HG02970 (cell line): ENCODE results near the gene AGRN.
"Not testable (repeated sequence)": the region's sequence is repeated elsewhere in the genome, so short reads cannot be mapped to it uniquely, and the experiment has no call there.

Experiments
- ATAC-seq: cut with Tn5 transposase; IDR thresholded peaks from one replicate; pipeline ENCODE4 v1.9.1; 2021; ENCODE audit warnings: mild to moderate bottlenecking, moderate library complexity, moderate number of reproducible peaks; ENCODE audit not compliant: unreplicated experiment, low FRiP score

Gene AGRN

DNA sequence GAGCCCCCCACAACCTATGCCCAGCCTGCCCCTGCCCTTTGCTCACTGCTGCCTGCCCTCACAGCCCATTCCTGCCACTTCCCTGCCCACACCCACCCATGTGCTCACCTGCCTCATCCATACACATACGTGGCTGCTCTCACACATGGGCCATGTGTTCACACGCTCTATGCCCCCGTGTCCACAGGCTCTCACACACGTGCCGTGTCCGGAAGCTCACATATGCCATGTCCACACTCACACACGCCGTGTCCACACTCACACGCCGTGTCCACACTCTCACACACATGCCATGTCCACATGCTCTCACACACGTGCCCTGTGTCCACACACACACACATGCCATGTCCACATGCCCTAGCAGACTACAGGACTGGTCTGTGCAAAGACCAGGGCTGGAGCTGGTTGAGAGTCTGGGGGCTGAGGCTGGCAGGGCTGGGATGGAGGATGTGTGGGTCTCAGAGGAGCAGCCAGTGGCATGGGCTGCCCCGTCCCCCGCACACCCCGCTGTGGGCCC is 54.8 kb downstream of the AGRN start:
- no peak for ATAC-seq

DNA sequence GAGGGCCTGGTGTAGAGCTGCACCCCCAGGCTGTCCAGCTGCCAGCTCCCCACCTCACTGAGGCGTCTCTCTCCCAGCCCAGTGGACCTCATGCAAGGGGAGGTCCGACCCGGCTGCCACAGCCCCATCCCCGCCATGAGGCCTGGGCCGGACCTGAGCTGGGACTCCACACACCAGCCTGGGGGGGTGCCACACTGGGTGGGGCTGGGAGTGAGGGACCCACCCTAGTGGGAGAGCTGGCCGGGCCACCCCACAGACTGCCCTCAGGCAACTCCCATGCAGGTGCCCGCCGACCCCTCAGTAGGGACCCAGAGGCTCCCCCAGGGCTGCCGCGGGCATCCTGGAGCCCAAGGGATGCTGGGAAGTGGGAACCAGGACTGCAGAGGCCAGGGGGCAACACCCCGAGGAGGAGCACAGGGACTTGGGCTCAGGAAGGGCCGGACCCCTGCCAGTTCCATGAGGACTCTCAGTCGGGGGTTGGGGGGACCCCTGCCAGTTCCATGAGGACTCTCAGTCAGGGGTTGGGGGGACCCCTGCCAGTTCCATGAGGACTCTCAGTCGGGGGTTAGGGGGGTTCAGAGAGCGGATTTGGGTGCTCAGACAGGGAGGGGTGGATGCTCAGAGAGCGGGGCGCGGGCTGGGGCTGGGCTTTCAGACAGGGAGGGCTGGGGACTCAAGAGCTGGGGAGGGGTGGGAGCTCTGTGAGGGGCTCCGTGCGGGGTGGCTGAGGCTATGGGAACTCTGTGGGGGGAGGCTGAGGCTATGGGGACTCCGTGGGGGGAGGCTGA is 55.4 kb downstream of the AGRN start:
- ATAC-seq: no peak

DNA sequence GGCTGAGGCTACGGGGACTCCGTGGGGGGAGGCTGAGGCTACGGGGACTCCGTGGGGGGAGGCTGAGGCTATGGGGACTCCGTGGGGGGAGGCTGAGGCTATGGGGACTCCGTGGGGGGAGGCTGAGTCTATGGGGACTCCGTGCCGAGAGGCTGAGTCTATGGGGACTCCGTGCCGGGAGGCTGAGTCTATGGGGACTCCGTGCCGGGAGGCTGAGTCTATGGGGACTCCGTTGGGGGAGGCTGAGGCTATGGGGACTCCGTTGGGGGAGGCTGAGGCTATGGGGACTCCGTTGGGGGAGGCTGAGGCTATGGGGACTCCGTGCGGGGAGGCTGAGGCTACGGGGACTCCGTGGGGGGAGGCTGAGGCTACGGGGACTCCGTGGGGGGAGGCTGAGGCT is 57.5 kb downstream of the AGRN start:
- not testable (repeated sequence) for ATAC-seq

DNA sequence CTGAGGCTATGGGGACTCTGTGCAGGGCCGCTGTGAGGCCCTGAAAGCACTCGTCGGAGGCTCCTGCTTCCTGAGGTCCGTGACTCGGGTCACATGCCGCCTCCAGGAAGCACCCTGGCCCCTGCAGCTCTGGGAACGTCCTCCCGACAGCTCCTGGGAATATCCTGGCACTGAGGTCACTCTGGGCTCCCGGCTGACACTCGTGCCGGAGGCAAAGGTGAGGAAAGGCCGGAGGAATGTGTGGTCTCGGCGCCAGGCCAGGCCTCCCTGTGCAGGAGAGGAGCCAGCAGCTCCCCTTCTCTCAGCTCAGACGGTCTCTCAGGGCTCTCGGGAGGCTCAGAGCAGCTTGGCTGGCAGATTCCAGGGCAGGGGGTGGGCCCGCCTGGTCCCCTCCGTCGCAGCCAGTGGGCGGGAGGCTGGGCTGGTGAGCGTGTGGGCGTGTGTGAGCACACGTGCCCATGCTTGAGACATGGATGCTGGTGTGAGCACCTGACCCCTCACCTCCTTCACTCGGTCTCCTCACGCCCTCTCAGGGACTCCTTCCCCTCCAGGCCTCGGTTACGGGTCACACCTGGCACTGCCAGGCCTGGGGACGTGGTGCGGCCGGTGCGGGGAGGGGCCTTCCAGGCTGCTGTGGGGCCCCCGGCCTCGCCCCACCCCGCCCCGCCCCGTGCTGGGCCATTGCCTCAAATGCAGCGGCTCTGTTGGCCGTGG is 59.6 kb downstream of the AGRN start:
- ATAC-seq: no peak

DNA sequence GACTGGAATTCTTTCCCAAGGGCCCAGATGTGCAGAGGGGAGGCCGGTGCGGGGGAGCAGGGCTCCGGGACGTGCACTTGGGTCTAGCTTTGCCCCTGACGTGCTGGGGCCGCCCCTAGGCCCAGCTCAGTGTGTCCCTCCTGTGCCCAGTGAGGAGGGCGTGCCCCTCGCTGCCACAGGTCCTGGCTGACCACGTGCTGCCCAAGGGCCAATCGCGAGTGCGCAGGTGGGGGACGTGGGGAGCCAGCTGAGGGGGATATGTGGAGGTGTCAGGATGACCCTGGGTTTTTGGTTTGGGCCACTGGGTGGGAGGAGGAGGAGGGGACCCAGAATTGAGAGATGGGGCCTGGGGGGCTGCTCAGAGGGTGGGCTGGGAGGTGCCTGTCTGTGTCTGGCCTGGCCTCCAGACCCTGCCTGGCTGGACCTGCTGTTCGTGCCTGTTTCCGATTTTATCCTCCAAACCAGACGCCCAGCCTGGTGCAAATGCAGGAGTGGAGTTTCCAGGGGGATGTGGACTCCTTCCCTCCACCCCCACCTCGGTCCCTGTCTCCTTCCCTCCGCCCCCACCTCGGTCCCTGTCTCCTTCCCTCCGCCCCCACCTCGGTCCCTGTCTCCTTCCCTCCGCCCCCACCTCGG is 60.3 kb downstream of the AGRN start:
- ATAC-seq: no peak

DNA sequence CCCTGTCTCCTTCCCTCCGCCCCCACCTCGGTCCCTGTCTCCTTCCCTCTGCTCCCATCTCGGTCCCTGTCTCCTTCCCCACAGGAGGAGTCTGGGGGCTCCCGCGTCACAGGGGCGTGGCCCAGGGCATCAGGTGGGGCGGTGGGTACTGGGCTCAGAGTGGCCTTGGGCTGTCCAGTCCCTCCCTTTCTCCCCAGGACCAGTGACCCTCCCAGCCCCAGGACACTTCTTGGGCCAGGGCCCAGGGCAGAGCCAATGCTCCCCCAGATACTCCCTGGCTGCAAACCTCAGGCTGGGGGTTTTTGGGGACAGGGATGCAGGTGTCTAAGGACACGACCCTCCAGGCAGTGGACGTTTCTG is 61.0 kb downstream of the AGRN start:
- ATAC-seq: no peak

DNA sequence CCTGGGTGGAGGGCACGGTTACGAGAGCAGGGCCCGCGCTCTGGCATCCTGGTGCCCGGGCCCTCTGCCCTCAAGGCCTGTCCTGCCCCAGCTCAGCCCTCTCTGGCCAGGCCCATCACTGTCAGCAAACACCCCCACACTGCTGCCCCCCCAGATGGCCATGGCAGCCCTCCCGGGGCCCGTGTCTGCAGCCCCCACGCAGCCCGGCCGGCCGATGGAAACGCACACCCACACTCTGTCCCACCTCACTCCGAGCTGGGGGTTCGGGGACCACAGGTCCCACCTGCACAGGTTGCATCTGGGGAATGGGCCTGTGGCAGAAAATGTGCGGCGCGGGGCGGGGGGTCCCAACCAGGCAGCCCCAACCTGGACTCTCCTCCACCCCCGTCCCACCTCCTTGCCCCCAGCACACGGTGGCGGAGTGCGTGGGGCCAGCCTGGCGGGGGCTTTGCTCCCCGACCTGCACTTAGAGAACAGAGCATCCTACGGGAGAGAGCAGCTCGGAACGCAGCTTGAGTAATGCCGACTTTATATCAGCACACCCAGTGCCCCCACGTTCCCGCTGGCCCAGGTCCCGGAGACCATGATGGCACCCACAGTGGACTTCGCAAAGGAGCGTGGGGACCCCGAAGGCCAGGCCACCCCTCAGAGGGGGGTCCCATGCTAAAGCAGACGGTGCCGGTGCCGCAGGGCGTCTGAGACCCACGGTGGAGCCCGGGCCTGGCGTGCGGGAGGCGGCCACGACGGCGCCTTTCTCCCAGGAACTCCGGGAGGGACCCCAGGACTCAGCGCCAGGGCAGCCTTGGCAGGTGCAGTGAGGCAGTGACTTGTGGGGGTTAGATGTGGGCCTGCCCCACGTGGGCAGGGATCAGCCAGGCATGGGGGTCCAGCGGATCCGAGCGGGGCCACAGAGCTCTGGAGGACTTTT is 61.7 kb downstream of the AGRN start:
- ATAC-seq: no peak

DNA sequence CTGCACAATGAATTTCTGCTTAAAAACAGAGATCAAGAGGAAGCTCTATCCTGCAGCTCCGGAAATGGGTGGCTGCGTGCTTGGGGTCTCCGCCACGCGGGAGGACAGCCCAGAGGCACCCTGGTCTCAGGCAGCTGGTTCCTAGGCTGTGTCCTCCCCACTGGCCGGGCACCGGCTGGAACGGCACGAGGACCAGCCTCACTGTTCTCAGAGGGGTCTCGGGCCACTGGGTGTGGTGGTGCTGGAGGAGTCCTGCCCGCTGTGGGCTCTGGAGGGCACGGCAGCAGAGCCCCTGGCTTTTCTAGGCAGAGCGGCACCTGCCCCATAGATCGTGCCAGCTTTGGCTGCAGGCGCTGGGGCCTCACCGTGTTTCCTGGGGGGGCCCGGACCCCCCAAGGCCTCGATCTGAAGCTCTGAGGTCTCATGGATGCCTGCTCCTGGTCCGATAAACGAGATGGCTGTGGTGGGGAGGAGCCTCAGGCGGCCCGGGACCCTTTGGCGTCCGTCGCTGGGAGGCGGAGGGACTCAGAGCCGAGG is 62.4 kb downstream of the AGRN start:
- ATAC-seq: no peak

DNA sequence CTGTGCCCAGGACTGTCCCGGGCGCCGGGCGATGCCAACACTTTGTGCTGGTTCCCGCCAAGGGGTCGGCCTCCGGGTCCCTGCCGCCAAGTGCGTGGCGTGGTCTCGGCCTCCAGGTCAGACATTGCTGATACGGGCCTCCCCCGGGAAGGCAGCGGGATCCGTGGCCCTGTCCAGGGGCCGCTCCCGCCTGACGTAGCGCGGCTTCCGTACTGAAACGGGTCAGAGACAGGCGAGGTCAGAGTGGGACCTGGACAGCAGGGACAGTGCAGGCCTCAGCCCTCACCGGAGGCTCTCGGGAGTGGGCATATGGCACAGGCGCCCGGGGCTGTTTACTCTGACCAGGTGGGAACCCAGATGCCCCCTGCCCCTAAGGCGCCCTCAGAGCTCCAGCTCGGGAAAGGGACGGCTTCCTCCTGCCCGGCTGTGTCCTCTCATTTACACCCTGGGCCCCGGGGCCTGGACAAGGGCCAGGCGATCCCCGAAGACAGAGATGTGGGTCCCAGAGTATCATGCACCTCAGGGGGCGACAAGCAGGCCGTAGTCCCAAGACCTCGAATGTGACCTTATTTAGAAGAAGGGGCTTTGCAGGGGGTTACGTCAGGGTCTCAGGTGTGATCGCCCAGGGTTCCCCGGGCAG is 63.0 kb downstream of the AGRN start:
- no peak for ATAC-seq

DNA sequence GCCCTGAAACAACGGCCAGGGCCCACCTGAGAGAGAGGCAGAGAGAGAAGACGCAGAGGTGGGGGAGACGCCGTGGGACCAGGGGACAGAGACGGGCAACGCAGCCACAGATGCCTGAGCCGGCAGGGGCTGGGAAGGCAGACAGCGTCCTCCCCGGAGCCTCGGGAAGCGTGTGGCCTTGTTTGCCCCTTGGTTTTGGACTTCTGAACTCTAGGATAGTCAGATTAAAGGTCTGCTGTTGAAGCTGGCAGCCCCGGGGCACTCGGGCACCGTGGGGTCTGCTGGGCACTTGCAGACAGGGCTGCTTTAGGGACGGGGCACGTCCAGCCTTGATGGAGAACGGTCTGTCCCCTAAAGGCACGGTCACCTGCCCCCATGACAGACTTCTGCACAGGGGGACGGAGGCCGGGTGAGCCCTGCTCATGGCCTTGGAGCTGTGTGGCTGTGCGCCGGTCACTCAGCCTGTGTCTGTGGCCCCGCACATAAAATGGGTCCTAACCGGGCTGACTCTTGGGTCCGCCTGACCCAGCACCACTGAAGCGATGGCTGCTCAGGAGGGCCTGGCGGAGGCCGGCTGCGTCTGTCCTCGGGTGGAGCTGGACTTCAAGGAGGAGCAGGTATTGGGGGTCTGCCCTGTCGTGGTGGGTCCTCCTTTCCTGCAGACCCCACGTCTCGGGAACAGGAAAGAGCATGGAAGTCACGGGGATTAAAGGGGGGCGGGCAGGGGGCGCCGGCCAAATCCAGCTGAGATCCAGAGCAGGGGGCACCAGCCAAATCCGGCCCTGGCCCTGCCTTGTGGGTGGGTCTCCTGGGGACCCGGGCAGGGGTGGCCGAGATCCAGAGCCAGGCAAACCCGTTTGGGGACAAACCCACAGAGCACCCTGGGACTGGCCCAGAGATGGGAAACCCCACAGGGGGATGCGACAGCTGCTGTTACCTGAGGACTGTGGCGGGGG is 63.8 kb downstream of the AGRN start:
- ATAC-seq: no peak

DNA sequence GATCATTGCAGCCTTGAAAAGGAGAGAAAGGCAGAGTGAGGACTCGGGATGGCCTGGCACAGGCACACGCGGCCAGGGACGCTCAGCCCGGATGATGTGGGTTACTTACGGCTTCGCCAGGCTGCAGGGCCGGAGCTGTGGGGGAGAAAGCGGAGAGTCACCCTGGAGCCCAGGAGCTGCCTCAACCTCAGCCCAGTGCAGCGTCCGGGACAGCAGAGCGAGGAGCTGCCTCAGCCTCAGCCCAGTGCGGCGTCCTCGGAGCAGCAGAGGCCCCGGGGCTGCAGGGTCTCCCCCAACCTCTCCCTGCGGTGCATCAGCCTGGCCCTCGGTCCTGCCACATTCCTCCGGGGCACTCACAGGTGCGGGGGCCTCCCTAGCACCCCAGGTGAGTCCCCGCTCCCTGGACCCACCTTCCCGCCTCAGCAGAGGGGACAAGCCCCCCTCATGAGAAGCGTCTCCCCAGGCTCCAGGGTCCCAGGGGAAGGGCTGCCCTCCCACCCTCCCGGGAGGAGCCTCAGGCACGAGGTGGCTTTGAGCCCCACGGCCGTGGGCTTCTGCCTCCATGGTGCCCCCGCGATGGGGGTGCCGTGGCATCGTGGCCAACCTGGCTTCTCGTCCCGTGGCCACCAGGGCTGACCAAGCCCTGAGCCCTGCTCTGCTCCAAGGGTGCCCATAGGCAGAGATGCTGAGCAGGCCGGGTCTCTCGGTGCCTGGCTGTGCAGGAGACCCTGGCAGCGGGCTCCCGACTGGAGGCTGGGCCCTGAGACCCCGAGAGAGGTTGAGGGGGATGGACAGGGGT is 64.7 kb downstream of the AGRN start:
- no peak for ATAC-seq

DNA sequence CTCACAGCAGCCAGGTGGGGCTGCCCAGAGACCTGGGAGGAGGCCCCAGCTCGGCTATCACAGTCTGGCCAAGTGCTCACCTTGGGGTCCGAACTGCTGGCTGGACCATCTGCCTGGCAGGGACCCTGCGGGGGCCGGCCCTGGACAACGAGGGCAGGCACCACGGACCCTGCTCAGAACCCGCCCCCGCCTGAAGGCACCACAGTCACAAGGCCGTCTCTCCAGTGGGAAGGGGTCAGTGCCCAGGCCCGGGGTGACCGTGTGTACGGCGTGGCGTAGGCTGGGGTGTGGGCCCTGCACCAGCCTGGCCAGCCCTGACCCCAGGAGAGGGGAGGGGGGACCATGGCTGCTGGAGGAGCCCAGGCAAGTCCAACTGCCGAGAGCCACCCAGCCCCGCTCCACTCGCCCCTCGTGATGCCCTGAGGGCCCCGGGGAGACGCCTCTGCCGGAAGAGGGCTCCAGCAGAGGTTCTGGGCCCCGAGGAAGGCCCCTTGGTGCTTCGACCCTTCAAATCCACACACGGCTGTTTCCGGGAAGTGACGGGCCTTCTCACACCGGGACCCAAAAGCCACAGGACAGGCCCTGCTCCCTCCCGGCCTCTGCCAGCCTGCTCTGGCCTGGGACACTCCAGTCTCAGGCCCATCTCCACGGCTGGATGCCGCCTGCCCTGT is 65.4 kb downstream of the AGRN start:
- ATAC-seq: no peak

DNA sequence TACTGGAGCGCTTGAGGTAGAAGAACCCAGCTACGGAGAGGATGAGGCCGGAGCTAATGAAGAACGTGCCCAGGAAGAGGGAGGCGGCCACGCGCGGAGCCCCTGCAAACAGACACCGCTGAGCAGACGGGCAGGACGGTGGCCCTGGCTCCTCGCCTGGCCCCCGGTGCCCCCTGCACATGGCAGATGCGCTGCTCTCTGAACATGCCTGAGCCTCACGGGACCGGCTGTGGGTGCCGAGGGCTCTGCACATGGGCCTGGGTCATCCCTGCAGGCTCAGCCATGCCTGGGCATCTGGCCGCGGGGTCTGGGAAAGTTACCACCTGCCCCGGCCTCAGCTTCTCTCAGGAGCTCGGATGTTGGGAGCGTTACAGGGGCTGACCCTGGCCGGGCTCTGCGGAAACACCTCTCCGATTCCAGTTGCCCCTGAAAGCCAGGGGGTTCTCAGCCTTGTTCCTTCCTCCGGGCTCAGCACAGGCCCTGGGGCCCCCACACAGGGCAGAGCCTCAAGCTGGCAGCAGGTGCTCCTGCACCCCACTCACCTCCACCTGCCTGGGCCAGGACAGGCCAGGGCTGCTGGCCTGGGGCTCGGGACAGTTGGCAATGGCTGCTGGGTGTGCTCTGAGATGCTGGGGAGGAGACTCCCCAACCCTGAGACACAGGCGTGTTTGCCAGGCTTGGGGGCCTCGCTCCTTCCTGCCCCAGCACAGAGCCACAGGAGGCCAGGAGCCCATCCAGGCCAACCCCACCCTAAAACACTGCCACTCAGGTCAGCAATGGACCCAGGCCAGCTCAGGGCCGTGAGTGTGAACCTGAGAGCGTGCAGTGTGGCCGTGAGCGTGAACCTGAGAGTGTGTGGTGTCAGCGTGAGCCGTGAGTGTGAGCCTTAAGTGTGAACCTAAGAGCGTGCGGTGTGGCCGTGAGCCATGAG is 66.3 kb downstream of the AGRN start:
- no peak for ATAC-seq

DNA sequence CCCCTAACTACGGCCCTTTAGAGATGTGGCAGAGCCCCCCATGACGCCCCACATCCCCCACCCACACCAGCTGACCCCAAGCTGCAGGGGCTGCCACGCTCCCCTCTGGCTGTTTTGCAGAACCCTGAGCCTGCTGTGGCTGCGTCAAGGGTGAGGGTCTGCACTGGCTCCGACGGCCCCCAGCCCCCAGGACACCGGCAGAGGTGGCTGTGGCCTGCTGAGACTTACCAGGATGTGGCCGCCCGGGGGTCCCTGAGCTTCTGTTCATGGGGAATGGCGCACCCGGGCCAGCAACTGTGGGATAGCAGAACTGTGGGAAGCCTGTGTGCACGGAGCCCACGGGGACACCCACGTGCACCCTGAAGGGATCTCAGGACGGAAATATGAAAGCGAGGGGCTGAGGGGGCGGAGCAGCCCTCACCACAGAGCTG is 67.0 kb downstream of the AGRN start:
- ATAC-seq: no peak

DNA sequence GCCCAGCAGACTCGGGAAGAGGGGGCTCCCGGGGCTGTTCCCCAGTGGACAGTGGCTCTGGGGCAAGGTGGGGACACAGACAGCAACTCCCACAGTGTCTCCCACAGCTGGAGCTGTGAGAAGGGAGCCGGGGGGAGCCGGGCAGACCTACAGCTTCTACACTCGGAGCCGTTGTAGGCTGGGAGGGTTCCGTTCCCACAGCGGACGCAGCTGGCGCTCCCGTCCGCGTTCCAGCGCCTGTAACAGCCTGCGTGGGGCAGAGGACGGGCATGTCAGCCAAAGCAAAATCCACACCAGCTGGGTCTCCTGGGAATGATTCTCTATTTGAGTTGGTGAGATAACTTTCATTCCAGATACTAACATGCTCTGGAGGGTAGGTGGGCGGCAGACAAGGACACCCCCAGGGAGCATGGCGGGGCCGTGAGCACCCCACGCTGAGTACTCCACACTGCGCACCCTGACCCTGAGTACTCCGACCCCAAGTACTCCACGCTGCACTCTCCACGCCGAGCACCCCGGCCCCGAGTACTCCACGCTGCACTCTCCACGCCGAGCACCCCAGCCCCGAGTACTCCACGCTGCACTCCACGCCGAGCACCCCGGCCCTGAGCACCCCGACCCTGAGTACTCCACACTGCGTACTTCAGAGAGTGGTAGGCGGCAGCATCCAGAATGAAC is 67.6 kb downstream of the AGRN start:
- ATAC-seq: no peak
